Measurements from ENCODE around the gene MAML3.

The MAML3 gene

DNA sequence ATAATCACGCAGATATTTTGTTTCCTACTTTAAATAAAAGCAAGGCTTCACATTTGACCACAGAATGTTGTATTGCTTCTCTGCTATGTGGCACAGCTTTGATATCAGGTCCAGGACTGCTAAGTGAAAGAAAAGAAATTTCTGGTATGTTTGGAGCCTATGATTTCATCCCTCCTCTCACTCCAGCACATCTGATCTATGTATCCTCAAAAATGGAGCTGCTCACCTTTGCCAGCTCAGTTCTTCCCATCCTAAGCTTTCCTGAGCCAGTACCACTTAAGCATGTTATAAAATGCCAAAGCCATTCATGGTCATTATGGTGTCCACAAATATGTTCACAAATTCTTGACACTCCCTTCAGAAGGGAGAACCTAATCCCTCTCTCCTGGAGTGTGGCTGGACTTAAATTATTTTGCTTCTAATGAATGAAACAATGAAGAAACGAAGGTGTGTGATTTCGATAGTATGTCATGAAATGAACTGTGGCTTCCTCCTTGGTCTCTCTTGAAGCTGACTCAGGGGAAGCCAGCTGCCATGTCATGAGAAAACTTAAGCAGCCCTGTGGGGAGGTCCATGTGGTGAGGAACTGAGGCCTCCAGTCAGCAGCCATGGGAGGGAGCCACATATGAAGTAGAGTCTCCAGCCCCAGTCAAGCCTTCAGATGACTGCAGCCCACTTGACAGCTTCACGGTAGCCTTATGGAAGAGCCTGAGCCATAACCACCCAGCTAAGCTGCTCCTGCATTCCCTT, 280.7 kb downstream of the MAML3 start:
- TF ChIP-seq, protein P1, sequence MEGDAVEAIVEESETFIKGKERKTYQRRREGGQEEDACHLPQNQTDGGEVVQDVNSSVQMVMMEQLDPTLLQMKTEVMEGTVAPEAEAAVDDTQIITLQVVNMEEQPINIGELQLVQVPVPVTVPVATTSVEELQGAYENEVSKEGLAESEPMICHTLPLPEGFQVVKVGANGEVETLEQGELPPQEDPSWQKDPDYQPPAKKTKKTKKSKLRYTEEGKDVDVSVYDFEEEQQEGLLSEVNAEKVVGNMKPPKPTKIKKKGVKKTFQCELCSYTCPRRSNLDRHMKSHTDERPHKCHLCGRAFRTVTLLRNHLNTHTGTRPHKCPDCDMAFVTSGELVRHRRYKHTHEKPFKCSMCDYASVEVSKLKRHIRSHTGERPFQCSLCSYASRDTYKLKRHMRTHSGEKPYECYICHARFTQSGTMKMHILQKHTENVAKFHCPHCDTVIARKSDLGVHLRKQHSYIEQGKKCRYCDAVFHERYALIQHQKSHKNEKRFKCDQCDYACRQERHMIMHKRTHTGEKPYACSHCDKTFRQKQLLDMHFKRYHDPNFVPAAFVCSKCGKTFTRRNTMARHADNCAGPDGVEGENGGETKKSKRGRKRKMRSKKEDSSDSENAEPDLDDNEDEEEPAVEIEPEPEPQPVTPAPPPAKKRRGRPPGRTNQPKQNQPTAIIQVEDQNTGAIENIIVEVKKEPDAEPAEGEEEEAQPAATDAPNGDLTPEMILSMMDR (IDR thresholded peaks at IDR 0.05; ENCODE audit: insufficient read depth, low read length, missing control alignments), result no peak
- CTCF ChIA-PET, result interaction anchor here (1.3 to 1.6 kb wide), 2 partner anchors 10 to 104 kb away, joined by 4 read pairs; no protein-coding TSS in a partner anchor
- DNase-seq (ENCODE audit: low read depth, low spot score), result peak; percentile 31
- H3K4me3 ChIP-seq (ENCODE audit: low read depth, low read length), result no peak overlapping the region
- POLR2A ChIA-PET, result interaction anchor here (0.6 kb wide), 1 partner anchor 41 kb away, joined by 4 read pairs; no protein-coding TSS in a partner anchor

DNA sequence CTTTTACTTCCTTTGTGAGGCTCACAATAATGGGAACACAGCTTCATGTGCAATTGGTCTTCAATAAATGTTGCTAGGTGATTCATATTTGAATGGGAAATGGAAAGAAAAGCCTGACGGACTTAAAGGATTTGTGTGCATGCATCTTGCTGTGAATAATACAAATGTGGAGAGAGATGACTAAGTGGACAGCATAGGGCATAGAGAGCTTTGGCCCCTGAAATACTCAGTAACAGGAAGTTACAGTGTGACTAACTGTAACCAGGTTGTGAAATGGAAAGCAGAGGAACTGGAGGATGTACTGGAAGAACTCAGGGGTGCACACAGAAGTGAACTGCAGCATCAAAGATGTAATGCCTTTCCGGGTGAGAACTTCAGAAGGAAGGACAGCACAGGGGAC, 281.7 kb downstream of the MAML3 start:
- DNase-seq (ENCODE audit: low read depth, low spot score), result peak; percentile 87
- ChIA-PET POLR2A (no interaction called here), CTCF (no interaction called here)
- TF ChIP-seq, protein P1 (IDR thresholded peaks at IDR 0.05; ENCODE audit: insufficient read depth, low read length, missing control alignments), result no peak
- H3K4me3 ChIP-seq (ENCODE audit: low read depth, low read length), result no peak overlapping the region

DNA sequence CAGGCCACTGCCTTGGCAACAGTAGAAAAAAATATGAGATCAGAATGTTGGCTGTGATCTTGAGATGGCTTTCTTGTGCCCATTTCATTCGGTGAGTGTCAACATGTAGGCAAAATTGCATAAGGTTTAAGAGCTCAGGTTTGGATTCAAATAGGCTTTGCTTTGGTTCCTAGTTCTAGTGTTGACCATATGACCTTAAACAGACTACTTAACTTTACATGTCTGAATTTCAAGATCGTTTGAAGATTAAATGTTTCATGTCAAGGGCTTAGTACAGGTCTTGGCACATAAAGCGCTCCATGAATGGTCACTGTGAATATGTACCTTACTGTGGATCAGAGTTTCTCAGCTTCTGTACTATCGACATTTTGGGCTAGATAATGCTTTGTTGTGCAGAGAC, 284.2 kb downstream of the MAML3 start:
- H3K4me3 ChIP-seq (ENCODE audit: low read depth, low read length), result no peak overlapping the region
- ChIA-PET POLR2A (no interaction called here), CTCF (interaction anchor here (0.9 kb wide), 1 partner anchor 35 kb away, joined by 3 read pairs; no protein-coding TSS in a partner anchor)
- TF ChIP-seq, protein P1 (IDR thresholded peaks at IDR 0.05; ENCODE audit: insufficient read depth, low read length, missing control alignments), result no peak
- DNase-seq (ENCODE audit: low read depth, low spot score), result no peak

DNA sequence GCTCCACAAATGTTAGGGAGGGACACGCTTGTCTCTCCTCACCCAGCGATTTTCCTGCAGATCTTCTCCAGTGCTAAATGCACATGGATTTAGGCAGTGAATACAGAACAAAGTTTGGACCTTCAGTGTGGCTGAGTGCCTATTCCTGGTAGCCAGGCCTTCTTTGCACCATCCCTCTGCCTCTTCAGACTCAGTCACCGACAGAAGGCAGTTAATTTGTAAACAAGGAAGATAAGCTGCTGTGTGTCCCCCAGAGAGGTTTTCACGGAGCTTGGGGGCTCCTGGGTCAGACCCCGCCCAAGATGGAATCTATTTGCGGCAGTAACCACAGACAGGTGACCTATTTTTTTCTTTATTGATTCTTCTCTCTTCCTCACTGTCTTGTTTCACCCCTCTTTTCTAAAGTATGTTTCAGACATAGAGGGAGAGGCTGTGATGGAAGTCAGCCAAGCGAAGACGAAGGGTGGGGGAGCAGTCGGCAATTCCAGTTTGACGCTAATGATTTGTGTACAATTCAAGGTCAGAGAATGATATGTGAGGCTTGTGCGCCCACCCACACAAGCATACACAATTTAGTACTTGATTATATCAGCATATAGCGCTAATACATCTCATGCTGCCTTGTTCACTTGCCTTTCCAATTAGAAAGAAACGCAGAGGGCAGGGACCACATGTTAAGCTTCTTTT, 287.6 kb downstream of the MAML3 start:
- POLR2A ChIA-PET, result no interaction called here
- TF ChIP-seq, protein P1 (IDR thresholded peaks at IDR 0.05; ENCODE audit: insufficient read depth, low read length, missing control alignments), result no peak

DNA sequence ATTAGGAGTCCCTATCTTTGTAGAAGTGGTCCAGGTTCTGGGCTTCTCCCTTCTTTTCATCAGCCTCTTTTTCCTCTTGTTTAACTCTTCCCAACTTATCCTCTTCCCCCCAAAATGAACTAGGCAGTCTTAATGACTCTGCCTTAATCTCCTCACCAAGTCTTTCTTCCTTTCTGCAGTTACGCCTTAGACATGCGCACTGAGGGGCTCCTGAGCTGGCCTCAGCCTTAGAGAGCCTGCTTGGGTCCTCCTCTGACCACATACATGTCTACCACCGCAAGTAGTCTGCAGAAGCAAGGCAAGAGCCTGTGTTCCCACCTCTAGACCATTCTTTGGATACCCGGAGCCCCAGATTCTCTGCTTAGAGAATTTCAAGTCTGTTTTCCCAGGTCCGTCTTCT, 288.4 kb downstream of the MAML3 start:
- no peak for DNase-seq (ENCODE audit: low read depth, low spot score)
- H3K4me3 ChIP-seq (ENCODE audit: low read depth, low read length), result no peak overlapping the region
- TF ChIP-seq, protein P1 (IDR thresholded peaks at IDR 0.05; ENCODE audit: insufficient read depth, low read length, missing control alignments), result no peak
- CTCF ChIA-PET, result no interaction called here
- POLR2A ChIA-PET, result no interaction called here

More for the DNA sequence above, 287.6 kb downstream of the MAML3 start:
- H3K4me3 ChIP-seq (ENCODE audit: low read depth, low read length), result no peak overlapping the region
- CTCF ChIA-PET, result interaction anchor here (0.8 to 1.0 kb wide), 2 partner anchors 24 to 387 kb away, joined by 3 read pairs; no protein-coding TSS in a partner anchor
- DNase-seq (ENCODE audit: low read depth, low spot score), result no peak

DNA sequence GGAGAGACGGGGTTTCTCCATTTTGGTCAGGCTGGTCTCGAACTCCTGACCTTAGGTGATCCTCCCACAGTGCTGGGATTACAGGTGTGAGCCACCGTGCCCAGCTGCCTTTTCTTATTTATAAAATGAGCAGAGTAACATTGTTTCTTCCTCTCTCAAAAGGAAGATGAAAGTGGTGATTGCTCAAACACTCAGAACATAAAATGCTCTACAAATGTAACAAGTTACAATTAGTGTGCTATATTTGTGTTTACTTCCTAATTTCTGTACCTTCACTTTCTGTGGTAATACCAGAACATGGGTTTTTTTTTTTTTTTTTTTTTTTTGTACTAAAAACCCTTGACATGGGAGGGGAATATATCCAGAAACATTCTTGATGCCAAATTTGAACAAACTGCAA, 290.5 kb downstream of the MAML3 start:
- H3K4me3 ChIP-seq (ENCODE audit: low read depth, low read length), result no peak overlapping the region
- CTCF ChIA-PET, result no interaction called here
- no peak for DNase-seq (ENCODE audit: low read depth, low spot score)
- POLR2A ChIA-PET, result no interaction called here
- TF ChIP-seq, protein P1 (IDR thresholded peaks at IDR 0.05; ENCODE audit: insufficient read depth, low read length, missing control alignments), result no peak

Data from AG04449 (cell line).